Measurements from ENCODE around the gene ELOA2.
"Not testable (repeated sequence)": the region's sequence is repeated elsewhere in the genome, so short reads cannot be mapped to it uniquely, and the experiment has no call there.

Gene ELOA2

GRCh38 chr18:47035156-47035671 lies at the start of gene ELOA2:
Gene ELOA2 (minus strand): TSS chr18:47035621. CDS start chr18:47035264, 357 bp downstream.
- no peak for DNase-seq

- no peak for DNase-seq
Measured at GRCh38 chr18:47081578-47081977, 46.2 kb upstream of the ELOA2 start.

- no peak for DNase-seq
Measured at GRCh38 chr18:47080872-47081271, 45.5 kb upstream of the ELOA2 start.

GRCh38 chr18:47077111-47077510 lies 41.7 kb upstream of the ELOA2 start:
- DNase-seq, result no peak

- no peak for DNase-seq
Measured at GRCh38 chr18:47075098-47075883, 39.9 kb upstream of the ELOA2 start.

- no peak for DNase-seq
Measured at GRCh38 chr18:47067648-47068047, 32.2 kb upstream of the ELOA2 start.

GRCh38 chr18:47063096-47063495 lies 27.7 kb upstream of the ELOA2 start:
- DNase-seq, result no peak

GRCh38 chr18:47062471-47062870 lies 27.1 kb upstream of the ELOA2 start:
- no peak for DNase-seq

- no peak for DNase-seq
Measured at GRCh38 chr18:47054369-47054768, 18.9 kb upstream of the ELOA2 start.

- DNase-seq, result peak; percentile 8
Measured at GRCh38 chr18:47050468-47050867, 15.0 kb upstream of the ELOA2 start.

- DNase-seq, result no peak
Measured at GRCh38 chr18:47040982-47041381, 5.6 kb upstream of the ELOA2 start.

GRCh38 chr18:47036927-47037578 lies 1.6 kb upstream of the ELOA2 start:
- DNase-seq, result no peak

- DNase-seq, result peak; percentile 3
Measured at GRCh38 chr18:47036298-47036874, 965 bp upstream of the ELOA2 start.

- not testable (repeated sequence) for DNase-seq
Measured at GRCh38 chr18:47034591-47034990, 830 bp downstream of the ELOA2 start.

- DNase-seq, result no peak
Measured at GRCh38 chr18:47032945-47033344, 2.5 kb downstream of the ELOA2 start.

- DNase-seq, result not testable (repeated sequence)
Measured at GRCh38 chr18:47030887-47031286, 4.5 kb downstream of the ELOA2 start.

- DNase-seq, result not testable (repeated sequence)
Measured at GRCh38 chr18:47029684-47030353, 5.6 kb downstream of the ELOA2 start.

GRCh38 chr18:47028738-47029137 lies 6.7 kb downstream of the ELOA2 start:
- DNase-seq, result not testable (repeated sequence)

GRCh38 chr18:47025557-47026174 lies 9.8 kb downstream of the ELOA2 start:
- DNase-seq, result not testable (repeated sequence)

- not testable (repeated sequence) for DNase-seq
Measured at GRCh38 chr18:47023769-47024465, 11.5 kb downstream of the ELOA2 start.

- not testable (repeated sequence) for DNase-seq
Measured at GRCh38 chr18:47022821-47023220, 12.6 kb downstream of the ELOA2 start.

- not testable (repeated sequence) for DNase-seq
Measured at GRCh38 chr18:47020757-47021156, 14.7 kb downstream of the ELOA2 start.
